Tibial artery (tissue), 4 donors: ENCODE results near the gene PCBP3.

Source experiments
- DNase-seq, 2 donors: peaks; one replicate each; pipeline ENCODE4 v3.0.0-alpha.2; 2019
- H3K27ac ChIP-seq, 2 donors: fragments of 200-600 bp; sonication (generic) in 1 of 2; 1 replicate in 1 of 2; 2 replicates in 1 of 2; pipeline ENCODE4 v1.5.1; 2018 to 2019; ENCODE audit warnings: mild to moderate bottlenecking in 1 of 2
- H3K27me3 ChIP-seq, 2 donors: fragments of 200-600 bp; sonication (generic) in 1 of 2; one replicate each; pipeline versions ENCODE4 v1.5.1 to v1.6.0; 2016 to 2019
- H3K36me3 ChIP-seq, 3 donors: fragments of 200-600 bp; sonication (generic) in 2 of 3; one replicate each; pipeline ENCODE4 v1.5.1; 2016 to 2019; ENCODE audit warnings: mild to moderate bottlenecking in 2 of 3
- H3K4me1 ChIP-seq, 4 donors: fragments of 200-600 bp; sonication (generic) in 2 of 4; 1 replicate in 3 of 4; 2 replicates in 1 of 4; pipeline ENCODE4 v1.5.1; 2016 to 2019
- H3K4me3 ChIP-seq, 2 donors: fragments of 200-600 bp; sonication (generic) in 1 of 2; 1 replicate in 1 of 2; 2 replicates in 1 of 2; pipeline ENCODE4 v1.5.1; 2018 to 2019; ENCODE audit warnings: mild to moderate bottlenecking in 2 of 2
- H3K9me3 ChIP-seq, 3 donors: fragments of 200-600 bp; sonication (generic) in 1 of 3; one replicate each; pipeline ENCODE4 v1.5.1; 2016 to 2019
- intact Hi-C: fragments of 100-400 bp; cut with DNase I; formaldehyde crosslinking; loops from one replicate; pipeline ENCODE4 v1.15.0; 2023; ENCODE audit warnings: low total_unique reads
- TF ChIP-seq, protein P1 (sequence below), 2 experiments: fragments of 200-600 bp in 1 of 2; fragments of 450-650 bp in 1 of 2; IDR thresholded peaks; one replicate each; pipeline ENCODE4 v1.5.1; 2017 to 2019; ENCODE audit warnings: antibody characterized with exemption in 2 of 2, mild to moderate bottlenecking in 1 of 2, moderate library complexity in 1 of 2

PCBP3 gene

DNA sequence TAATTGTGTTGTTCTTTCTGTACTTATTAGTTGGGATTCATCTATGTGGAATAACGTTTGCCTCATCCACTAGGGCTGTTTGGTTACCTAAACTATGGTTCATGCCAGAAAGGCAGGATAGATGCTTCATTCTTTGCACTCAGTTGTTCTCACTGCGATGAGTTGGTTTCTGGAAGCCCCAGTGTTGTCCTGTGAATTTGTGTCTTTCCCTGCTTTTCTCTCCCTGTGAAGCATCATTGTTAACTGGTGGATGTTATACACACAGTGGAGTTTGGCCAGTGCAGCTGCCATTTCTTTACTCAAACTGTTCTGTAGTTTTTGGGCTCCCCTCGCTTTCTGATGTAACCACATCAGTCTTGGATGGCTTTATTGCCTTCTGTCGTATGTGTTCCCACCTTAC, 194.4 kb downstream of the PCBP3 start:
- no peaks in the 10 kb centered on the region for H3K27me3 ChIP-seq
- no peak for DNase-seq
- H3K9me3 ChIP-seq, result peaks cover 0 to 10% (median 9%) of the 10 kb centered on the region in 3 donors
- TF ChIP-seq, protein P1, sequence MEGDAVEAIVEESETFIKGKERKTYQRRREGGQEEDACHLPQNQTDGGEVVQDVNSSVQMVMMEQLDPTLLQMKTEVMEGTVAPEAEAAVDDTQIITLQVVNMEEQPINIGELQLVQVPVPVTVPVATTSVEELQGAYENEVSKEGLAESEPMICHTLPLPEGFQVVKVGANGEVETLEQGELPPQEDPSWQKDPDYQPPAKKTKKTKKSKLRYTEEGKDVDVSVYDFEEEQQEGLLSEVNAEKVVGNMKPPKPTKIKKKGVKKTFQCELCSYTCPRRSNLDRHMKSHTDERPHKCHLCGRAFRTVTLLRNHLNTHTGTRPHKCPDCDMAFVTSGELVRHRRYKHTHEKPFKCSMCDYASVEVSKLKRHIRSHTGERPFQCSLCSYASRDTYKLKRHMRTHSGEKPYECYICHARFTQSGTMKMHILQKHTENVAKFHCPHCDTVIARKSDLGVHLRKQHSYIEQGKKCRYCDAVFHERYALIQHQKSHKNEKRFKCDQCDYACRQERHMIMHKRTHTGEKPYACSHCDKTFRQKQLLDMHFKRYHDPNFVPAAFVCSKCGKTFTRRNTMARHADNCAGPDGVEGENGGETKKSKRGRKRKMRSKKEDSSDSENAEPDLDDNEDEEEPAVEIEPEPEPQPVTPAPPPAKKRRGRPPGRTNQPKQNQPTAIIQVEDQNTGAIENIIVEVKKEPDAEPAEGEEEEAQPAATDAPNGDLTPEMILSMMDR (IDR thresholded peaks at IDR 0.05), result no peak
- H3K36me3 ChIP-seq, result no peaks in the 10 kb centered on the region
- H3K4me1 ChIP-seq, result no peaks in the 10 kb centered on the region
- no peak overlapping the region for H3K4me3 ChIP-seq
- no peak overlapping the region for H3K27ac ChIP-seq
- intact Hi-C loops, result no loop called here

DNA sequence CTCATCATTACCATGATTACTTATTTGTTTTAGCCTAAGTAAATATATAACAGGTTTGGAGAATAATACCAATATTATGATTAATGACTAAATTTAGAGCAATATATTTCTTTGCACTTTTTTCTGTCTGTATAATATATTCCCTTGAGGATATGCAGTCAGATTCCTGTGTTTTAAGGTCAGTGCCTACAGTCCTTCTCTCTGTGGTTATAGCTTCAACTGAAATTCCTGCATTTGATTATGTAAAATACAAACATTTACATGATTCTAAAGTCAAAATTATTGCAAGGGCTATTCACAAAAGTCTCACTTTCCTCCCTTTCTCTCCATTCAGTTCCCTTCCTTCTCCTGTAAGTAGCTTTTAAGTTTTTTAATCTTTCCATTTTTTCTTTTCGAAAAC, 195.1 kb downstream of the PCBP3 start:
- Histone ChIP-seq H3K4me3 (no peak overlapping the region), H3K27ac (no peak overlapping the region), H3K9me3 (peaks cover 0 to 10% (median 9%) of the 10 kb centered on the region in 3 donors), H3K36me3 (no peaks in the 10 kb centered on the region), H3K4me1 (no peaks in the 10 kb centered on the region), H3K27me3 (no peaks in the 10 kb centered on the region)
- TF ChIP-seq, protein P1 (IDR thresholded peaks at IDR 0.05), result no peak
- no peak for DNase-seq
- intact Hi-C loops, result no loop called here

DNA sequence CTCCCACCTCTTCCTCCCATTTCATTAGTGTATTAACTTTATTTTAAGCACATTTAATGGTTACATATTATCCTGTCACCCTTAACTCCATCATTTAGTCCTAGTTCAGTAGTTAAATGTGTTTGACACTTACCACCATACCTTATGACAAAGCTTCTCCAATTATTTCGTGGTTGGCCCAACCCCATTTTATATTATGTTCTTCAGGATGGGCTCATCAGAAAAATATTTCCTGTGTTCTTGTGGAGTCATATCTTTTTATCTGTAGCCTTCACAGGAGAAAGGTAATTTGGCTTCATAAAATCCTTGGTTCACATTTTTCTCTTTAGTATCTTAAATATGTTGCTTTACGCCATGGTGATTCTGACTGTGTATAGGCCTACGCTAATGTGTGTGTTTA, 195.7 kb downstream of the PCBP3 start:
- H3K4me3 ChIP-seq, result no peak overlapping the region
- no peak overlapping the region for H3K27ac ChIP-seq
- H3K27me3 ChIP-seq, result no peaks in the 10 kb centered on the region
- no peak for DNase-seq
- no peaks in the 10 kb centered on the region for H3K4me1 ChIP-seq
- no peaks in the 10 kb centered on the region for H3K36me3 ChIP-seq
- H3K9me3 ChIP-seq, result peaks cover 0 to 10% (median 9%) of the 10 kb centered on the region in 3 donors
- intact Hi-C loops, result no loop called here
- TF ChIP-seq, protein P1 (IDR thresholded peaks at IDR 0.05), result no peak

DNA sequence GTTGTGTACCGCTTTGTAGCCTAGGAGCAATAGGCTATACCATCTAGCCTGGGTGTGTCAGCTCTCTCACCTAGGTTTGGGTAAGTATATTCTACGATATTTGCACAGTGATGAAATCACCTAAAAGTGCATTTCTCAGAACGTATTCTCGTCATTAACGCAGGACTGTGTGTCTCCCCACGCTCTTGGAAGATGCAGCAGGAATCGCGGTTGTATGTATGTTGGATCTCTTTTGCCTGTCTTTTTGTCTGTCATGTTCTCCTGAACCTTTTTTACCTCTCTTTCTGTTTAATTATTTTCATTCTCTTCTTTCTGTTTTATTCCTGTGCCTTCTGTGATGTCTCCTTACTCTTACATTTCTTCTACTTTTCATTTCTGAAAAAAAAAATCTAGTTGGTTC, 197.5 kb downstream of the PCBP3 start:
- Histone ChIP-seq H3K4me1 (no peaks in the 10 kb centered on the region), H3K9me3 (peaks cover 0 to 10% (median 9%) of the 10 kb centered on the region in 3 donors), H3K27ac (no peak overlapping the region), H3K36me3 (no peaks in the 10 kb centered on the region), H3K4me3 (no peak overlapping the region), H3K27me3 (no peaks in the 10 kb centered on the region)
- TF ChIP-seq, protein P1 (IDR thresholded peaks at IDR 0.05), result no peak
- DNase-seq, result no peak
- intact Hi-C loops, result no loop called here

DNA sequence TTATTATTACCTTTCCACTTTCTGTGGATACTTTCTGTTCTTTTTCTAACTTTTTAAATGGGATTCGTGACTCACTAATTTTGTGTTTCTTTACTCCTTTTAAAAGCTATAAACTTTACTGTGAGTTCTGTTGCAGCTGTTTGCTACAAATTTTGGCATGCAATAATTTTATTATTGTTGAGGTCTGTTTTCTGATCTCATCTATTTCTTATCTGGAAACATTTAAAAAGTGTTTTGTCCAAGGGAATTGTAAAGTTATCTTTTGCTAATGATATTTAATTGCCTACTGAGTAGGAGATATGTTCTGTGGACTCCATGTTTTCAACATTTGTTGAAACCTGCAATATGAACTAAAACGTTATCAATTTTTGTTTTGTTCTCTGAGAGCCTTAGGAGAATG, 199.9 kb downstream of the PCBP3 start:
- intact Hi-C loops, result no loop called here
- peaks cover 0 to 10% (median 9%) of the 10 kb centered on the region in 3 donors for H3K9me3 ChIP-seq
- no peaks in the 10 kb centered on the region for H3K4me1 ChIP-seq
- H3K4me3 ChIP-seq, result no peak overlapping the region
- TF ChIP-seq, protein P1 (IDR thresholded peaks at IDR 0.05), result no peak
- H3K36me3 ChIP-seq, result no peaks in the 10 kb centered on the region
- no peak overlapping the region for H3K27ac ChIP-seq
- H3K27me3 ChIP-seq, result no peaks in the 10 kb centered on the region
- no peak for DNase-seq

DNA sequence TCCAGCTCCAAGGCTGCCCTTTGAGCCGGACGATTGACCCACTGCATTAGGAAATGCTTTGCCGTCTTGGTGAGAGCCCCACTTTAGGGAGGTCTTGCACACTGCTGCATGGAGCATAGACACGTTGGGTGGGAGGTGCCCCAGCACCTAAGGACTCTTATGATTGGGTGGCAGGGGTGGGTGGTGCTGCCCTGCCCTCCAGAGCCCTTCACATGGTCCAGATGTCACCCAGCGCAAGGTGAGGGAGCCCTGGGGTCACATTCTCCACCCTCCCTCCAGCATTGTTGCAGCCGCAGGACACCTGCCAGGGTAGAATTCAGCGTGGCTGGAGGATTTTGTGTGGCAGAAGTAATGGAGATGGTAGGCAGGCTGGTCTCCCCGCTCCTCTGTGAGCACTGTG, 200.7 kb downstream of the PCBP3 start:
- TF ChIP-seq, protein P1 (IDR thresholded peaks at IDR 0.05), result no peak
- H3K9me3 ChIP-seq, result peaks cover 0 to 10% (median 9%) of the 10 kb centered on the region in 3 donors
- no peaks in the 10 kb centered on the region for H3K36me3 ChIP-seq
- DNase-seq, result no peak
- H3K27ac ChIP-seq, result no peak overlapping the region
- H3K27me3 ChIP-seq, result no peaks in the 10 kb centered on the region
- H3K4me1 ChIP-seq, result no peaks in the 10 kb centered on the region
- H3K4me3 ChIP-seq, result no peak overlapping the region
- intact Hi-C loops, result no loop called here
